ENCODE data around the gene SNRPD2.

The SNRPD2 gene

DNA sequence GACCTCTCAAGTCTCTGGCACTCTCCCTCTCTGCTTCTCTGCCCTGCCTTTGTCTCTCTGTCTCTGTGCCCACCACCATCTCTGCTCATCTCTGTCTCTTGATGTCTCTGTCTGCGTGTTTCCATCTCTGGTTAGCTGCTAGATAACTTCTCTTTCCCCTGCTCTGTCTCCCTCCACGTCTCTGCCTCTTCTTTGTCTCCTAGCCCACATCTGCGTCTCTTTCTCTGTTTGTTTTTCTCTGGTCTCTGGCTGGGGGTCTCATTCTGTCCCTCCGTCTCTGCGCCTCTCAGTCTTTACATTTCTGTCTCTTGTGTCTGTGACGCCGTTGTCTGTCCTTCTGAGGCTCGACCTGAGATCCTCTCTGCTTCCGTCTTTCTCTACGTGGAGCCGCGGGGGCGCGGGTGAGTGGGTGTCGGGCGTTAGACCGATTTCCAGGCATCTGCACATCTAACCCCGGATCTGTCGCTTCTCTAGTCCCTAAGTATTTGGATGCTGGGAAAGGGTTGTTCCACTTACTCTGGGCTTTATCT is 23.3 kb downstream of the SNRPD2 start:
- no peaks in the 10 kb centered on the region for H3K36me3 ChIP-seq (ENCODE audit: insufficient read depth, low read length)
- H3K9me3 ChIP-seq (ENCODE audit: insufficient read depth, low read depth, low read length): no peaks in the 10 kb centered on the region
- 0 out of 2 replicates have a peak, but pooled peaks cover 3% of the 10 kb centered on the region for H3K4me1 ChIP-seq (ENCODE audit: insufficient read depth, low read length)
- H3K4me3 ChIP-seq (ENCODE audit: low read length): peak overlapping the region; percentile 48
- WGBS: 3% methylated on average over 19 of the region's 19 CpGs
- no peak overlapping the region for H3K9ac ChIP-seq (ENCODE audit: low read depth, low read length)
- H3K27me3 ChIP-seq (ENCODE audit: insufficient read depth, low read length): peaks cover 39% of the 10 kb centered on the region
- H3K27ac ChIP-seq (ENCODE audit: low read depth, low read length): no peak overlapping the region

DNA sequence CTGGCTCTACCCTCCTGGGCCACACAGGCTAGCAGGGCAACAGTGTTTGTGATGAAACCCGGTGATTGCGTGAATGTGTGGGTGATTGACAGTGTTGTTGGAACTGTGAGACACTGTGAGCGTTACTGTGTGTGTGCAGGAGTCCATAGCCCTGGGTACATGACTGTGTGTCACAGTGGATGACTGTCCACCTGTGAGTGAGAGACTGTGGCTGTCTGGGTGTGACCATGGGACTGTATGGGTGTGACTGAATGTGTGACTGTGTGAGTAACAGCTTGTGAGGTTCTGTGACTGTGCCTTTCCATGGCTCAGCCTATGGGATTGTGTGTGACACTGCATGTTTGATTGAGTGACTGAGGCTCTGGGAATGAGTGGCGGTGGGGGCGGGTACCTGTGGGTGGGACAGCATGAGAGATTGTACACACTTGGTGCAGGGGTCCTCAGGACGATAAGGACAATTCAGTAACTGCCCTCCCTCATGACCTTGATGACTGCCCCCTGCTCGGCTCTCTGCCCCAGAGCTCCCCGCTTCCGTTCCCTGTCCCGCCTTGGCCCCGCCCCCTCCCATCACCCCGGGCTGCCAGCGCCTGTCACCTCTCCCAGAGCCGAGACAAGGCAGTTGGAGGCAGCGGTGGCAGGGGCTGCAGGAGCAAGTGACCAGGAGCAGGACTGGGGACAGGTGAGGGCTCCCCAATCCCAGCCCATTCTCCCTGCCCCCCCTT is 24.0 kb downstream of the SNRPD2 start, which contains the start of gene GIPR:
Gene GIPR, plus strand, starts transcription at position 602 of the 722 bp plus-strand sequence. CDS start 1,300 bp downstream, outside the sequence.
- no peak within 1 kb of the TSS for H3K27ac ChIP-seq (ENCODE audit: low read depth, low read length)
- H3K9me3 ChIP-seq (ENCODE audit: insufficient read depth, low read depth, low read length): no peaks in the 10 kb centered on the region
- peaks cover 39% of the 10 kb centered on the region for H3K27me3 ChIP-seq (ENCODE audit: insufficient read depth, low read length)
- H3K9ac ChIP-seq (ENCODE audit: low read depth, low read length): no peak within 1 kb of the TSS
- 0 out of 2 replicates have a peak, but pooled peaks cover 3% of the 10 kb centered on the region for H3K4me1 ChIP-seq (ENCODE audit: insufficient read depth, low read length)
- peak within 1 kb of the TSS; percentile 48 for H3K4me3 ChIP-seq (ENCODE audit: low read length)
- 16% methylated on average over 15 of the region's 15 CpGs for WGBS
- H3K36me3 ChIP-seq (ENCODE audit: insufficient read depth, low read length): no peaks in the 10 kb centered on the region

DNA sequence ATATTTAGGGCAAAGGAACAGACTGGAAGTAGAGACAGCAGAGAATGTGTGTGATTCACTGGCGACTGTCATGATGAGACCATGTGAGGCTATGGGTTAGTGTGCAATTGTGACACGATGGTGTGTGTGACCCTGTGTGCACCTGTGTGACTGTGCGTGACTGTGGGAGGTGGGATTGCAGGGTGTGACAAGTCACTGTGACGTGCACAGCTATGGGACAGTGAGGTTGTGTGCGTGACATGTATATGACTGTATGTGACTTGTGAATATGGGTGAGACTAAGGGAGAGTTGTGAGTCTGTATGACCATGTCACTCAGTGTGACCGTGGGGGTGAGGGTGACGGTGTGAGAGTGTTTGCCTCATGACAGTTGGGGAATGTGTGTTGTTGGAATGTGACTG is 27.2 kb downstream of the SNRPD2 start:
- H3K27me3 ChIP-seq (ENCODE audit: insufficient read depth, low read length): peaks cover 22% of the 10 kb centered on the region
- no peaks in the 10 kb centered on the region for H3K9me3 ChIP-seq (ENCODE audit: insufficient read depth, low read depth, low read length)
- 83% methylated on average over 7 of the region's 7 CpGs for WGBS
- no peak overlapping the region for H3K9ac ChIP-seq (ENCODE audit: low read depth, low read length)
- 0 out of 2 replicates have a peak, but pooled peaks cover 3% of the 10 kb centered on the region for H3K4me1 ChIP-seq (ENCODE audit: insufficient read depth, low read length)
- H3K27ac ChIP-seq (ENCODE audit: low read depth, low read length): no peak overlapping the region
- no peaks in the 10 kb centered on the region for H3K36me3 ChIP-seq (ENCODE audit: insufficient read depth, low read length)
- H3K4me3 ChIP-seq (ENCODE audit: low read length): no peak overlapping the region

DNA sequence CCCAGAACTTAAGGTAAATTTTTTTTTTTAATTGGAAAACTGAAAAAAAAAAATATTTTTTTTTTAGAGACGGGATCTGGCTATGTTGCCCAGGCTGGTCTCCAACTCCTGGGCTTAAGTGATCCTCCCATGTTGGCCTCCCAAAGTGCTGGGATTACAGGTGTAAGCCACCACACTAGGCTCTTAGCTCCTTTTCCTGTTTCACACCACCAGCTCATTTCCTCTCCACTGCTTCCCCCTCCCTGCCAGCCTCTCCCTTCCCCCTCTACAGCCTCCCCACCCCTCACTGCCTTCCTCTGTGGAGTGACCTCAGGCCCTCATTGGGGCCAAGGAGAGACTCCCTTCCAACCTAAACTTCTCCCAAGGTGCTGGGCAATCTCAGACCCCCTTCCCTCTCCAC is 28.0 kb downstream of the SNRPD2 start:
- Histone ChIP-seq H3K4me3 (ENCODE audit: low read length) (no peak overlapping the region), H3K27me3 (ENCODE audit: insufficient read depth, low read length) (peaks cover 14% of the 10 kb centered on the region), H3K9ac (ENCODE audit: low read depth, low read length) (no peak overlapping the region), H3K9me3 (ENCODE audit: insufficient read depth, low read depth, low read length) (no peaks in the 10 kb centered on the region), H3K36me3 (ENCODE audit: insufficient read depth, low read length) (no peaks in the 10 kb centered on the region), H3K27ac (ENCODE audit: low read depth, low read length) (no peak overlapping the region), H3K4me1 (ENCODE audit: insufficient read depth, low read length) (0 out of 2 replicates have a peak, but pooled peaks cover 3% of the 10 kb centered on the region)
- WGBS: 93% methylated on average over 1 of the region's 1 CpG

DNA sequence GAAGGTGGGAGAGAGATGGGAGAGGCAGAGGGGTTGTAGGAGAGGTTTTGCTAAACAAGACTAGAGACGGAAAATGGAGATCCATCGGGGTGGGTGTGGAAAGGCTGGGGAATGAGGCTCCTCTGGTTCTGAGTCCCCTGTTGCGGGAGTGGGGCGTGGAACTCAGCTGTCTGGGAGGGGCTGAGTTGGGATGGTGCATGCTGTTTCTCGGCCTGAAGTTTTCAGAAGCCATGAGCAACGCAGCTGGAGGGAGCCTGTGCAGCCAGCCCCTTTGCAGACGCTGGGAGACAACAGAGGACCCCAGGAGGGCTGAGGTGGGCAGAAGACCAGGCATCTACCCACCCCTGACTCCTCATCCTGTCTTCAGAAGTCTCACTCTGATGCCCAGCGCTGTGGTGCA is 31.1 kb downstream of the SNRPD2 start:
- Histone ChIP-seq H3K27me3 (ENCODE audit: insufficient read depth, low read length) (no peaks in the 10 kb centered on the region), H3K27ac (ENCODE audit: low read depth, low read length) (no peak overlapping the region), H3K9ac (ENCODE audit: low read depth, low read length) (no peak overlapping the region), H3K4me3 (ENCODE audit: low read length) (no peak overlapping the region), H3K4me1 (ENCODE audit: insufficient read depth, low read length) (no peaks in the 10 kb centered on the region), H3K9me3 (ENCODE audit: insufficient read depth, low read depth, low read length) (no peaks in the 10 kb centered on the region), H3K36me3 (ENCODE audit: insufficient read depth, low read length) (no peaks in the 10 kb centered on the region)
- 50% methylated on average over 8 of the region's 8 CpGs for WGBS

DNA sequence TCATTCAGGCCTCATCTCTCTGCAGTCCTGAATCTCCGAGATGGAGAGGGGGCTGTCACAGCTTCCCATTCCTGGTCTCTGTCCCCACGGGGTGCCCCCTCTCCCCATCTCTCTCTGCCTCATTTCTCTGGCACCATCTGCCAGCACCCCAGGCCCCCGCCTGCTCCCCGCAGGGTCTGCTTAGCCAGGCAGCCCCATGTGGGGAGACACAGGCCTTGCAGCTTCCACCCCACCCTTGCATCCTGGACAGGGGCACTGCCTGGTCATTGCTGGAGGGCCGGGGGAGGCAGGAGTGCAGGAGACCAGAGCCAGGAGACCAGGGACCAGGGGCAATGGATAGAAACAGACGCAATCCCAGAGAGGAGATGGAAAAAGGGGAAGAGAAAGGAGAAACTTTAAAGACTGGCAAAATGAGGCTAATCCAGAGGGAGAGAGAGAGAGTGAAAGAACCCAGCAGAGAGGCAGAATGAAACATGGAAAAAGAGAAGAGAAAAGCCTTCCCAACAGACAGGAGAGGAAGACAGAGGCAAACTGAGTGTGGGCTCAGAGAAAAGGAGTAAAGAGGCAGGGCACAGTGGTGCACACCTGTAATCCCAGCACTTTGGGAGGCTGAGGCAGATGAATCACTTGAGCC is 32.5 kb downstream of the SNRPD2 start:
- no peaks in the 10 kb centered on the region for H3K9me3 ChIP-seq (ENCODE audit: insufficient read depth, low read depth, low read length)
- 86% methylated on average over 6 of the region's 6 CpGs for WGBS
- H3K4me1 ChIP-seq (ENCODE audit: insufficient read depth, low read length): no peaks in the 10 kb centered on the region
- no peak overlapping the region for H3K9ac ChIP-seq (ENCODE audit: low read depth, low read length)
- H3K27ac ChIP-seq (ENCODE audit: low read depth, low read length): no peak overlapping the region
- H3K4me3 ChIP-seq (ENCODE audit: low read length): no peak overlapping the region
- no peaks in the 10 kb centered on the region for H3K27me3 ChIP-seq (ENCODE audit: insufficient read depth, low read length)
- no peaks in the 10 kb centered on the region for H3K36me3 ChIP-seq (ENCODE audit: insufficient read depth, low read length)

DNA sequence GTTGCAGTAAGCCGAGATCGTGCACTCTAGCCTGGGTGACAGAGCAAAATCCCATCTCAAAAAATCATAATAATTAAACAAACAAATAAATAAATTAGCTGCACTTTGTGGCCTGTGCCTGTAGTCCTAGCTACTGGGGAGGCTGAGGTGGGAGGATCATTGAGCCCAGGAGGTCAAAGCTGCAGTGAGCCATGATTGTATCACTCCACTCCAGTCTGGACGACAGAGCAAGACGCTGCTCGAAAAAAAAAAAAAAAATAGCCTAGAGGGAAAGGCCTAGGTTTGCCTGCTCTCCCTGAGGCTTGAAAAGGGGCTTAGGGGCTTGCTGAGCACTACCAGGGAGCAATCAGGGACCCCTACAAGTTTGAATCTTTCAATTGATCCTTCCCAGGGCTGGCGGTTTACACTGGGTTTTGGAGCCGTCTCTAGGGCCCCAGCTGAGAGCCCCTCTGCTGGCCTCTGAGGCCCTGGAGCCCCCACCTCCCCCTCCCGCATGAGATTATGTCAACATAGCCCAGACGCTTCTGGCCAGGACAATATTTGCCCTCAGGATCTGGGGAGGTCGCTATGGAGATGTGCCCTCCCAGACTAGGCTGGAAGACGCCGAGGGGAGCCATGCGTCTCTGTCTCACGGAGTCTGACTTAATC is 34.1 kb downstream of the SNRPD2 start:
- no peak overlapping the region for H3K4me3 ChIP-seq (ENCODE audit: low read length)
- H3K9ac ChIP-seq (ENCODE audit: low read depth, low read length): no peak overlapping the region
- 46% methylated on average over 14 of the region's 14 CpGs for WGBS
- H3K9me3 ChIP-seq (ENCODE audit: insufficient read depth, low read depth, low read length): no peaks in the 10 kb centered on the region
- H3K4me1 ChIP-seq (ENCODE audit: insufficient read depth, low read length): no peaks in the 10 kb centered on the region
- no peaks in the 10 kb centered on the region for H3K27me3 ChIP-seq (ENCODE audit: insufficient read depth, low read length)
- no peaks in the 10 kb centered on the region for H3K36me3 ChIP-seq (ENCODE audit: insufficient read depth, low read length)
- no peak overlapping the region for H3K27ac ChIP-seq (ENCODE audit: low read depth, low read length)

DNA sequence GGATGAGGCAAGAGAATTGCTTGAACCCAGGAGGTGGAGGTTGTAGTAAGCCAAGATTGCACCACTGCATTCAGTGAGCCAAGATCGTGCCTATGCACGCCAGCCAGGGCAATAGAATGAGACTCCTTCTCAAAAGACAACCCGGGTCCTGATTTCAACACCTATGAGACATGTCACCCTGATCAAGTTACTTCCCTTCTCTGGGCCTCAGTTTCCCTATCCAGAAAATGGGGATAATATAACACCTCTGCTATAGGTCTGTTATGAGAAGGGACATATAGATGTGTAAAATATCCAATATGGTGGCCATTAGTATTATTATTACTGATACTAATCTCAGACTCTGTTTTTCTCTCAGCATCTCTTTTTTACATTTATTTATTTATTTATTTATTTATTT is 36.7 kb downstream of the SNRPD2 start:
- 74% methylated on average over 3 of the region's 3 CpGs for WGBS
- no peaks in the 10 kb centered on the region for H3K36me3 ChIP-seq (ENCODE audit: insufficient read depth, low read length)

DNA sequence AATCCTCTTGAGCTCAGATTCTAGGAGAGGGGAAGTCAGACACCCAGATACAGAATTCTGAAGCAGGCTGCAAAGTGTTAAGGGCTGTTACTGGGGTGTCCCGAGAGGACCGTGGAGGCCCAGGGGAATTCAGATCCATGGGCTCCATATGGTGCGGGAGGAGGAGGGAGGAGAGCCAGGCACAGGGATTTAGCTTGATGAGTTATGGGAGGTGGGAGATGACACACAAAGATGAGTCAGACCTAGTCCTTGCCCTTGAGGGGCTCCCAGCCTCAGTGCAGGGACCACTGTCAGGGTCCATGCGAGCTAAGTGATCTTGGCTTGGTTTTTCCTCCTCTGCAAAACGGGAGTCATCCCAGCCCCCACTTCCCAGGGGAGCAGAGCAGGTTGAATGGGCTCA is 38.1 kb downstream of the SNRPD2 start:
- H3K9me3 ChIP-seq (ENCODE audit: insufficient read depth, low read depth, low read length): no peaks in the 10 kb centered on the region
- no peak overlapping the region for H3K9ac ChIP-seq (ENCODE audit: low read depth, low read length)
- no peak overlapping the region for H3K4me3 ChIP-seq (ENCODE audit: low read length)
- no peak overlapping the region for H3K27ac ChIP-seq (ENCODE audit: low read depth, low read length)
- no peaks in the 10 kb centered on the region for H3K4me1 ChIP-seq (ENCODE audit: insufficient read depth, low read length)
- no peaks in the 10 kb centered on the region for H3K27me3 ChIP-seq (ENCODE audit: insufficient read depth, low read length)
- no peaks in the 10 kb centered on the region for H3K36me3 ChIP-seq (ENCODE audit: insufficient read depth, low read length)
- 64% methylated on average over 5 of the region's 5 CpGs for WGBS

More for the DNA sequence above, 36.7 kb downstream of the SNRPD2 start:
- H3K9ac ChIP-seq (ENCODE audit: low read depth, low read length): no peak overlapping the region
- H3K27ac ChIP-seq (ENCODE audit: low read depth, low read length): no peak overlapping the region
- H3K4me3 ChIP-seq (ENCODE audit: low read length): no peak overlapping the region
- H3K4me1 ChIP-seq (ENCODE audit: insufficient read depth, low read length): no peaks in the 10 kb centered on the region
- no peaks in the 10 kb centered on the region for H3K27me3 ChIP-seq (ENCODE audit: insufficient read depth, low read length)
- H3K9me3 ChIP-seq (ENCODE audit: insufficient read depth, low read depth, low read length): no peaks in the 10 kb centered on the region

DNA sequence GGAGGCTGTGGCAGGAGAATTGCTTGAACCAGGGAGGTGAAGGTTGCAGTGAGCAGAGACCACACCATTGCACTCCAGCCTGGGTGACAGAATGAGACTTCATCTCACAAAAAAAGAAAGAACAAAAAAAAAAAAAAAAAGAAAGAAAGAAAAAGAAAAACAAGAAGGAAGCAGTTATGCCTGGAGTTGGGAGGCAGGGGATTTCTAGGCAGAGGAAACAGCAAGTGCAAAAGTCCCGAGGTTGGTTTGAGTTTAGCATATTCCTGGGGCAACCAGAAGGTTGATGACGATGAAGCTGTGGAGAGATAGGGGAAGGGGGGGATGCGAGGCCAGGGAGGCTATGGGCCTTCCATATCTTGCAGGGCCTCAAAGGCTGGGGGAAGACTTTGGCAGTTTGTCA is 41.0 kb downstream of the SNRPD2 start:
- 79% methylated on average over 3 of the region's 3 CpGs for WGBS
- H3K9ac ChIP-seq (ENCODE audit: low read depth, low read length): no peak overlapping the region
- no peaks in the 10 kb centered on the region for H3K27me3 ChIP-seq (ENCODE audit: insufficient read depth, low read length)
- no peak overlapping the region for H3K27ac ChIP-seq (ENCODE audit: low read depth, low read length)
- H3K4me3 ChIP-seq (ENCODE audit: low read length): no peak overlapping the region
- H3K36me3 ChIP-seq (ENCODE audit: insufficient read depth, low read length): no peaks in the 10 kb centered on the region
- no peaks in the 10 kb centered on the region for H3K4me1 ChIP-seq (ENCODE audit: insufficient read depth, low read length)
- no peaks in the 10 kb centered on the region for H3K9me3 ChIP-seq (ENCODE audit: insufficient read depth, low read depth, low read length)

DNA sequence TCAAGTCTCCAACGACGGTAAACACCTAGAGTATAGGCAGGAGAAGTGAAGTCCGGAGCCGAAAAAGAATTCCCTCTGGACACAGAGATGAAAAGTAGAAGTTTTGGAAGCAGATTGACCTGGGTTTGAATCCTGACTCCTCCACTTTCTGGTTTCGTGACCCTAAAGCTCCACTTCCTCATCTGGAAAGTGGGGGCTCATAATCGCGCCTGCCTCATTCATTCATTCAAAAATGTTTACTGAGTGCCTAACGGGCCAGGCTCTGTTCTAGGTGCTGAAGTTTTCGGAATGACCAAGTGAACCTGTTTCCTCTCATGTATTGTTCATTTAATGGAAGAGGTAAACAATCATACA is 45.4 kb downstream of the SNRPD2 start:
- 62% methylated on average over 8 of the region's 9 CpGs for WGBS
- Histone ChIP-seq H3K4me1 (ENCODE audit: insufficient read depth, low read length) (peaks cover 7% of the 10 kb centered on the region), H3K36me3 (ENCODE audit: insufficient read depth, low read length) (no peaks in the 10 kb centered on the region), H3K27ac (ENCODE audit: low read depth, low read length) (no peak overlapping the region), H3K4me3 (ENCODE audit: low read length) (peak overlapping the region; percentile 50), H3K27me3 (ENCODE audit: insufficient read depth, low read length) (no peaks in the 10 kb centered on the region), H3K9ac (ENCODE audit: low read depth, low read length) (no peak overlapping the region), H3K9me3 (ENCODE audit: insufficient read depth, low read depth, low read length) (no peaks in the 10 kb centered on the region)

All from HUES64 (cell line).